Lower lobe of right lung (tissue), 2 donors: ENCODE results near the gene POLR2H. TPM values are rescaled to one million over a fixed set of nuclear protein-coding genes. Genes with fewer than 3 reads are reported as not detected.

ENCODE experiments used
- ATAC-seq, 2 donors: fragments of 200-7000 bp; cut with Tn5 transposase; one replicate each; pipeline ENCODE4 v1.9.1; 2020 to 2022; ENCODE audit warnings: mild to moderate bottlenecking in 2 of 2, moderate library complexity in 2 of 2
- DNase-seq: peaks from one replicate; pipeline ENCODE4 v3.0.0-alpha.2; 2020
- H3K27ac ChIP-seq: fragments of 200-600 bp; one replicate; pipeline ENCODE4 v1.8.0; 2022
- H3K27me3 ChIP-seq: fragments of 200-600 bp; one replicate; pipeline ENCODE4 v1.8.0; 2022; ENCODE audit warnings: low read depth
- H3K36me3 ChIP-seq: fragments of 200-600 bp; one replicate; pipeline ENCODE4 v1.8.0; 2022; ENCODE audit warnings: mild to moderate bottlenecking
- H3K4me1 ChIP-seq: fragments of 200-600 bp; one replicate; pipeline ENCODE4 v1.8.0; 2022
- H3K4me3 ChIP-seq: fragments of 200-600 bp; one replicate; pipeline ENCODE4 v1.8.0; 2022; ENCODE audit warnings: mild to moderate bottlenecking
- H3K9me3 ChIP-seq: fragments of 200-600 bp; one replicate; pipeline ENCODE4 v1.8.0; 2022
- intact Hi-C: fragments of 100-400 bp; cut with DNase I; formaldehyde crosslinking; loops from one replicate; pipeline ENCODE4 v1.11.0; 2022
- total RNA-seq: library from RNA; stranded (reverse); fragmentation: NEBNext Ultra II Directional; extraction: Animal tissue kit (Norgen Biotek cat#: 25700); gene quantifications from one replicate; pipeline ENCODE4 v1.2.1, GENCODE V29; 2021
- TF ChIP-seq, protein P1 (sequence below): fragments of 200-600 bp; IDR thresholded peaks from one replicate; pipeline ENCODE4 v1.8.0; 2022; ENCODE audit warnings: antibody characterized with exemption, mild to moderate bottlenecking
- donor health status: DM: no; HTN: yes; CAD: no; lungs with severe emphysema.

Gene POLR2H
- total RNA-seq, 1 donor from 2014 or later, result 53.3 TPM

DNA sequence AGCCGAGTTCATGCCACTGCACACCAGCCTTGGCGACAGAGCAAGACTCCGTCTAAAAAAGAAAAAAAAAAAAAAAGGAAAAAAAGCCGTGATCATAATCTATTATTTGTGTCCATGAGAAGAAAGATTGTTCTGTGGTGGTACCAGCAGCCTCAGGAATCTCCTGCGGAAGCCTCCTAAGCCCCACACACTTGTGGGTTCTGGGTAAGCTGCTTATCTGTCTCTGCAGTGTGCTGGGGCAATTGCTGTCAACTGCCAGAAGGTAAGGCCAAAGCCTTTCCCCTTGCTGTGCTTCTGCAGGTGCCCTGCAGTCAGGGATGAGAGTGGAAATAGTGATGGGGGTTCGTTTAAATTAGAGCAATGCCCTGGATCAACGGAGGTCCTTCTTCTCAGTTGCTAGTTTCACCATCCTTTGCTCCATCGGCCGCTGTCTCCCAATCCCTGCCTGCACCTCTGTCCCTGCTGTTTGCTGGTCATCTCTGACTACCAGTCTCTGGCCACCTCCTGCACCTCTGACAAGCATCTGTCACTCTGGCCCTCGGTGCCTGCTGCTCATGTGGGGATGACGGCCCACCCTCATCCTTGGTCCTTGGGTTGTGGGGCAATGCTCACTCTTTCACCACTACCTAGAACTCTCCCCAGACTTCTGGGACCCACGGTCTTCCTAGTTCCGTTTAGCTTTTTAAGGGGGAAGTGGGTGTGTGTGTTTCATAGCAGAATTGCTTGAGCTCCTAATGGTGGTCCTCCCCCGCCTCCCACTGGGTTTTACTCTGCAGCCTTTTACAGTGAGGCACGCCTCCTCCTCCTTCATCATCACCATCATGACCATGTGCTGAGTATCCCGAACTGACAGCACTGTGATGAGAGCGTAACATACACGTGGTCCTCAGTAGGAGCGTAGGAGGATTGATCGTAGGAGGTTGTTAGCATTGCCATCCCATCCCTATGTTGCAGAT, 43.8 kb downstream of the POLR2H start:
- Histone ChIP-seq H3K36me3 (no peaks in the 10 kb centered on the region), H3K4me3 (no peak overlapping the region), H3K27ac (no peak overlapping the region), H3K9me3 (no peaks in the 10 kb centered on the region), H3K27me3 (no peaks in the 10 kb centered on the region), H3K4me1 (no peaks in the 10 kb centered on the region)
- DNase-seq, result no peak
- intact Hi-C loops, result no loop called here
- ATAC-seq, result no peak
- TF ChIP-seq, protein P1, sequence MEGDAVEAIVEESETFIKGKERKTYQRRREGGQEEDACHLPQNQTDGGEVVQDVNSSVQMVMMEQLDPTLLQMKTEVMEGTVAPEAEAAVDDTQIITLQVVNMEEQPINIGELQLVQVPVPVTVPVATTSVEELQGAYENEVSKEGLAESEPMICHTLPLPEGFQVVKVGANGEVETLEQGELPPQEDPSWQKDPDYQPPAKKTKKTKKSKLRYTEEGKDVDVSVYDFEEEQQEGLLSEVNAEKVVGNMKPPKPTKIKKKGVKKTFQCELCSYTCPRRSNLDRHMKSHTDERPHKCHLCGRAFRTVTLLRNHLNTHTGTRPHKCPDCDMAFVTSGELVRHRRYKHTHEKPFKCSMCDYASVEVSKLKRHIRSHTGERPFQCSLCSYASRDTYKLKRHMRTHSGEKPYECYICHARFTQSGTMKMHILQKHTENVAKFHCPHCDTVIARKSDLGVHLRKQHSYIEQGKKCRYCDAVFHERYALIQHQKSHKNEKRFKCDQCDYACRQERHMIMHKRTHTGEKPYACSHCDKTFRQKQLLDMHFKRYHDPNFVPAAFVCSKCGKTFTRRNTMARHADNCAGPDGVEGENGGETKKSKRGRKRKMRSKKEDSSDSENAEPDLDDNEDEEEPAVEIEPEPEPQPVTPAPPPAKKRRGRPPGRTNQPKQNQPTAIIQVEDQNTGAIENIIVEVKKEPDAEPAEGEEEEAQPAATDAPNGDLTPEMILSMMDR, result no peak

DNA sequence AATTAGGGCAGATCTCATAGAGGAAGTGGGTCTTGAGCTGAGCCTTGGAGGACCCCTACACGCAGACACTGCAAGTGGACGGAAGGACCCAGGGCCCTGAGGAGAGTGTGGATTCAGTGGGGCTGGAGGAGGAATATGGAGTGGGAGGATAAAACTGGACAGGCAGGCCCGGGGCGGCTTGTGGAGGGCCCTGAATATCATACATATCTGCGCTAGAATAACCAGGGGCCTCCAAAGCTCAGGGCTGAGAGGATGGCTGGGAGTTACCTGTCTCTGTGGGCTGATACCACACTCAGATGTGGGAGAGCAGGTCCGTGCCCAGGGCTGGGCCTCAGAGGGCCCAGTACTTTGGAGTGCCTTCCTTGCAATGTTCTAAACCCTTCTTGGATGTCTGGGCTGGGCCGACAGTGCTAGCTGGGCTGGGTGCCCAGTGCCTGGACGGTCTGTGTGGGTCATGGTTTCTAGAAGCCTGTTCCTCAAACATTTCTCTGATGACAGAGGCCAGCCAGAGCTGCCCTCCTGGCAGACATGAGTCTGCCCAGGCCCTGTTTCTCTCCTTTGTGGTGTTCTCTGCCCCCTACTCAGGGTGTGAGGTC, 47.9 kb downstream of the POLR2H start:
- TF ChIP-seq, protein P1, result no peak
- Histone ChIP-seq H3K4me1 (no peaks in the 10 kb centered on the region), H3K27ac (no peak overlapping the region), H3K9me3 (no peaks in the 10 kb centered on the region), H3K27me3 (peaks cover 3% of the 10 kb centered on the region), H3K4me3 (no peak overlapping the region), H3K36me3 (no peaks in the 10 kb centered on the region)
- DNase-seq (no peak), ATAC-seq (no peak)
- intact Hi-C loops, result no loop called here

DNA sequence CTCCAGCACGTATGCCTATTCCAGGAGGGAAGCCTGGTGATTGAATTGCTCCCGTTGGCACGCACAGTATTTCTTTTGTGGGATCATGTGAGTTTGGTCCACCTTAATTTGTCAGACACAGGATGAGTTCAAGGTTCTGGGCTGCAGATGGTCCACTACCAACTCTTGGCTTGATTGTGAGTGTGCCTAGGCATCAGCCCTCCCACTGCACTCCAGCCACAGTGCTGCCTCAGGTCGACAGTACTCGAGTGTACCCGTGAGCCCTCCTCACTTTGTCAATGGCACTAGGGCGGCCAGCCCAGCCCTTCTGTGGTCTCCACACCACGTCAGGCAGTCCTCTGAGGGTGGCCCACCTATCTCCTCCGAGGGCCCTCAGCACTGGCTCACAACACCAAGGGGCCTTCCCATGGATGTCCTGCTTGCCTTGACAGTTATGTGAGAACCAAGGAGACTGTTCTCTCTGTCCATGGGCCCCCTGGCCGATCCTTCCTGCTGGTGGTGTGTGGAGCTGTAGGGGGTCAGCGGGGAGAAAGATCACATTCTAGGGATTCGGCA, 48.5 kb downstream of the POLR2H start:
- no peaks in the 10 kb centered on the region for H3K9me3 ChIP-seq
- DNase-seq (no peak), ATAC-seq (no peak)
- no peak overlapping the region for H3K4me3 ChIP-seq
- TF ChIP-seq, protein P1, result no peak
- no peaks in the 10 kb centered on the region for H3K36me3 ChIP-seq
- intact Hi-C loops, result no loop called here
- H3K4me1 ChIP-seq, result no peaks in the 10 kb centered on the region
- no peak overlapping the region for H3K27ac ChIP-seq
- peaks cover 3% of the 10 kb centered on the region for H3K27me3 ChIP-seq

DNA sequence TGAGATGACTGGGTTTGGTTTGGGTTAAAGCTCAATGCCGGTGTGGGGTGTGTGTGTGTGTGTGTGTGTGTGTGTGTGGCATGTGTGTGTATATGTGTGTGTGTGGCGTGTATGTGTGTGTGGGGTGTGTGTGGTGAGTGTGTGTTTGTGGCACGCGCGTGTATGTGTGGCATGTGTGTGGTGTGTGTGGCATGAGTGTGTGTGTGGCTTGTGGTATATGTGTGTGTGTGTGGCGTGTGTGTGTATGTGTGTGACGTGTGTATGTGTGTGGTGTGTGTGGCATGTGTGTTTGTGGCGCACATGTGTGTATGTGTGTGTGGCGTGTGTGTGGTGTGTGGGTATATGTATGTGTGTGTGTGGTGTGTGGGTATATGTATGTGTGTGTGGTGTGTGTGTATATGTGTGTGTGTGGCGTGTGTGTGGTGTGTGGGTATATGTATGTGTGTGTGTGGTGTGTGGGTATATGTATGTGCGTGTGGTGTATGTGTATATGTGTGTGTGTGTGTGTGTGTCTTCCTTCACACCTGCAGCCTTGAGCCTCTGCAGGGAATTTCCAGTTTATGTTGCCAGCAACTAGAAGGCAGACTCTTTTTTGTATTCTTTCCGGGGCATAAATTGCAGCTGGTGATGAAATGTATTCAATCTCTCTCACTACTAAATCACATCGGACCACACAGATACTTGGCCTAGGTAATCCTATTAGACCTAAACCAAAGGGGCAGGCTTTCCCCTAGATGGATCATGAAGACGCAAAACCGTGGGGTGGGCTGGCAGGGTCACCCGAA, 53.1 kb downstream of the POLR2H start:
- H3K27ac ChIP-seq, result no peak overlapping the region
- no peaks in the 10 kb centered on the region for H3K4me1 ChIP-seq
- DNase-seq, result no peak
- TF ChIP-seq, protein P1, result no peak
- no peaks in the 10 kb centered on the region for H3K9me3 ChIP-seq
- intact Hi-C loops, result no loop called here
- no peak overlapping the region for H3K4me3 ChIP-seq
- H3K27me3 ChIP-seq, result peaks cover 6% of the 10 kb centered on the region
- H3K36me3 ChIP-seq, result no peaks in the 10 kb centered on the region
- no peak for ATAC-seq

DNA sequence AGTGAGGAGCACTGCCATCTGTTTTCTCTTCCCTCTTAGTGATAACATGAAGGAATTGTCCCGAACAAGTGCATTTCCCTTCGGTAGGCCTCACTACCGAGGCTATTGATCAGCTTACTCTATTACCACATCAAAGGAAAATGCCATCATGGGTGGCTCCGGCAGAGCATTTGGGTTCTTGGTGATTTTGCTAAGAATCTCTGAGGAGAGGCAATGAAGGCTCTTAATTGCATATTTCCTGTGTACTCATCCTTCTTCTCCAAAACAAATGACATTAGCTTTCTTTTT, 53.6 kb downstream of the POLR2H start:
- no peak for DNase-seq
- Histone ChIP-seq H3K27ac (no peak overlapping the region), H3K4me3 (no peak overlapping the region), H3K9me3 (no peaks in the 10 kb centered on the region), H3K27me3 (peaks cover 6% of the 10 kb centered on the region), H3K4me1 (no peaks in the 10 kb centered on the region), H3K36me3 (no peaks in the 10 kb centered on the region)
- TF ChIP-seq, protein P1, result no peak
- no peak for ATAC-seq
- intact Hi-C loops, result no loop called here
